ENCODE measurements around the gene ATOH7. TPM values are rescaled to one million over a fixed set of nuclear protein-coding genes. Genes with fewer than 3 reads are reported as not detected.
"Not testable (repeated sequence)": the region's sequence is repeated elsewhere in the genome, so short reads cannot be mapped to it uniquely, and the experiment has no call there.

Gene ATOH7
- total RNA-seq = not detected
- long read RNA-seq = 0 reads

GRCh38 chr10:68231817-68232251 lies at the start of gene ATOH7:
ATOH7 (minus strand) TSS chr10:68232113; CDS start chr10:68231677, 436 bp downstream.
- DNase-seq (no peak), ATAC-seq (no peak)
- intact Hi-C loops (cut with DNase I) = loop anchor here in 1 of 2 donors (5.0 kb wide), 1 partner anchor 70 kb away; no protein-coding TSS in a partner anchor

- intact Hi-C loops (cut with DNase I) = no loop called here
- DNase-seq (no peak), ATAC-seq (no peak)
Measured at GRCh38 chr10:68280758-68281157, 48.8 kb upstream of the ATOH7 start.

- DNase-seq; intact Hi-C loops (cut with DNase I); ATAC-seq: not testable (repeated sequence)
Measured at GRCh38 chr10:68278906-68279753, 47.2 kb upstream of the ATOH7 start.

- intact Hi-C loops (cut with DNase I); DNase-seq; ATAC-seq: not testable (repeated sequence)
Measured at GRCh38 chr10:68277814-68278213, 45.9 kb upstream of the ATOH7 start.

GRCh38 chr10:68276224-68276623 lies 44.3 kb upstream of the ATOH7 start:
- ATAC-seq = no peak
- no peak for DNase-seq
- intact Hi-C loops (cut with DNase I) = no loop called here

GRCh38 chr10:68275600-68276126 lies 43.8 kb upstream of the ATOH7 start:
- intact Hi-C loops (cut with DNase I) = no loop called here
- ATAC-seq = no peak

GRCh38 chr10:68272833-68273232 lies 40.9 kb upstream of the ATOH7 start:
- no peak for ATAC-seq
- intact Hi-C loops (cut with DNase I) = no loop called here
- no peak for DNase-seq

More at GRCh38 chr10:68275600-68276126, 43.8 kb upstream of the ATOH7 start:
- no peak for DNase-seq

GRCh38 chr10:68271196-68271882 lies 39.4 kb upstream of the ATOH7 start:
- DNase-seq (no peak), ATAC-seq (no peak)
- intact Hi-C loops (cut with DNase I) = no loop called here

GRCh38 chr10:68269562-68270290 lies 37.8 kb upstream of the ATOH7 start:
- intact Hi-C loops (cut with DNase I) = no loop called here
- DNase-seq = no peak
- no peak for ATAC-seq

GRCh38 chr10:68261132-68261856 lies 29.4 kb upstream of the ATOH7 start:
- intact Hi-C loops (cut with DNase I) = no loop called here
- DNase-seq (peak; percentile 40), ATAC-seq (peak; percentile 73 to 90)

GRCh38 chr10:68253346-68253745 lies 21.4 kb upstream of the ATOH7 start:
- DNase-seq (no peak), ATAC-seq (no peak)
- intact Hi-C loops (cut with DNase I) = no loop called here

- ATAC-seq (no peak), DNase-seq (no peak)
- intact Hi-C loops (cut with DNase I) = no loop called here
Measured at GRCh38 chr10:68251625-68252495, 19.9 kb upstream of the ATOH7 start.

- intact Hi-C loops (cut with DNase I) = no loop called here
- no peak for ATAC-seq
- DNase-seq = no peak
Measured at GRCh38 chr10:68251151-68251550, 19.2 kb upstream of the ATOH7 start.

- intact Hi-C loops (cut with DNase I) = no loop called here
- ATAC-seq (no peak), DNase-seq (no peak)
Measured at GRCh38 chr10:68249297-68249696, 17.4 kb upstream of the ATOH7 start.

GRCh38 chr10:68247931-68248330 lies 16.0 kb upstream of the ATOH7 start:
- no peak for ATAC-seq
- DNase-seq = no peak
- intact Hi-C loops (cut with DNase I) = no loop called here

- intact Hi-C loops (cut with DNase I); DNase-seq; ATAC-seq: not testable (repeated sequence)
Measured at GRCh38 chr10:68246397-68246796, 14.5 kb upstream of the ATOH7 start.

- no peak for DNase-seq
- intact Hi-C loops (cut with DNase I) = no loop called here
- no peak for ATAC-seq
Measured at GRCh38 chr10:68242051-68242450, 10.1 kb upstream of the ATOH7 start.

Data from left cardiac atrium (tissue), 4 donors.